DMS153 (cell line): Measurements from ENCODE around the gene STX8.
A peak's percentile ranks its signal among the peaks of the same experiment; 100 is the strongest.
"Not testable (repeated sequence)": the region's sequence is repeated elsewhere in the genome, so short reads cannot be mapped to it uniquely, and the experiment has no call there.

Experiments
- DNase-seq: peaks from one replicate; lab custom pipeline; 2025; lab: John Stamatoyannopoulos, UW

Gene STX8

GRCh38 chr17:9386401-9386800 lies 189.2 kb downstream of the STX8 start:
- DNase-seq: no peak

- DNase-seq: no peak
Observed at GRCh38 chr17:9383826-9384225, 191.8 kb downstream of the STX8 start.

GRCh38 chr17:9382626-9383025 lies 193.0 kb downstream of the STX8 start:
- no peak for DNase-seq

- no peak for DNase-seq
Observed at GRCh38 chr17:9381068-9381467, 194.6 kb downstream of the STX8 start.

GRCh38 chr17:9380361-9380760 lies 195.3 kb downstream of the STX8 start:
- DNase-seq: no peak

- DNase-seq: not testable (repeated sequence)
Observed at GRCh38 chr17:9376177-9376576, 199.4 kb downstream of the STX8 start.

- DNase-seq: peak; percentile 77
Observed at GRCh38 chr17:9371019-9371418, 204.6 kb downstream of the STX8 start.

- no peak for DNase-seq
Observed at GRCh38 chr17:9370467-9370866, 205.2 kb downstream of the STX8 start.

GRCh38 chr17:9368631-9369030 lies 207.0 kb downstream of the STX8 start:
- no peak for DNase-seq

GRCh38 chr17:9367156-9367555 lies 208.5 kb downstream of the STX8 start:
- no peak for DNase-seq

- DNase-seq: no peak
Observed at GRCh38 chr17:9364837-9365430, 210.7 kb downstream of the STX8 start.

- DNase-seq: no peak
Observed at GRCh38 chr17:9363440-9364350, 211.9 kb downstream of the STX8 start.

- no peak for DNase-seq
Observed at GRCh38 chr17:9361188-9361955, 214.2 kb downstream of the STX8 start.

- DNase-seq: no peak
Observed at GRCh38 chr17:9360677-9361081, 214.9 kb downstream of the STX8 start.

- no peak for DNase-seq
Observed at GRCh38 chr17:9356488-9356911, 219.1 kb downstream of the STX8 start.

GRCh38 chr17:9355846-9356245 lies 219.8 kb downstream of the STX8 start:
- DNase-seq: no peak

- not testable (repeated sequence) for DNase-seq
Observed at GRCh38 chr17:9355231-9355630, 220.4 kb downstream of the STX8 start.

- DNase-seq: no peak
Observed at GRCh38 chr17:9350080-9350479, 225.5 kb downstream of the STX8 start.

- no peak for DNase-seq
Observed at GRCh38 chr17:9346296-9346926, 229.2 kb downstream of the STX8 start.

GRCh38 chr17:9343516-9343915 lies 232.1 kb downstream of the STX8 start:
- no peak for DNase-seq

GRCh38 chr17:9342225-9342624 lies 233.4 kb downstream of the STX8 start:
- no peak for DNase-seq

- DNase-seq: no peak
Observed at GRCh38 chr17:9339958-9340357, 235.7 kb downstream of the STX8 start.
